ENCODE results near the gene VSIR. TPM values are rescaled to one million over a fixed set of nuclear protein-coding genes. Genes with fewer than 3 reads are reported as not detected.

VSIR gene
- total RNA-seq, 4 donors from 2014 or later, result 20.0 to 27.2 (median 21.3) TPM

DNA sequence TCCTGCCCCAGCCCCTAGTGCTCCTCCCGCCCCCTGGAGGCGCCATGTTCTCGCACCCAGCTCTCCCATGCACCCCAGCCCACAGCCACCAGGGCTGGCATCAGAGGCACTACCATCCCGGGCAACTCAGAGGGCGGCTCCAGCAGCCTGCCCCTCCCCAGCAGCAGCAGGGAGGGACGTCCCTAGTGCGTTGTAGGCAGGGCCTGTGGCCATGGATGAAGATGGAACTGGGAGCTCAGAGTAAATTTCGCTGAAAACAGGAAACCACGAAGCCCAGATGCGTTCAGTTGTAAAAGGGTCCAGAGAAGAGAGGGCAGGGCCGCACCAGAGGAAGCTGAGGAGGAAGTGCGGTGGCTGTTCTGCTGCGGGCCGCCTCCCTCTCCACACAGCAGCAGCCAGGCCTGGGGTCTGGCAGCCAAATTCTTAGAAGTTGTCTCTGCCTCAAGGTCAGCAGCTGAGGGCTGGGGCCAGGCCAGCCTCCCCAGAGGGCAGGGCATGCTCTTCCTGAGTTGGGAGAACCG is 24.6 kb downstream of the VSIR start:
- intact Hi-C loops (cut with DNase I), result no loop called here
- H3K4me3 ChIP-seq (replicated peaks in 1 of 3), result no peak overlapping the region
- peaks cover 15 to 42% of the 10 kb centered on the region in 2 donors for H3K4me1 ChIP-seq
- WGBS, 2 donors, result 55 to 58% methylated on average over 12 to 14 of the region's 15 CpGs
- H3K36me3 ChIP-seq, result peaks cover 0 to 8% of the 10 kb centered on the region in 2 donors
- H3K27ac ChIP-seq, result peak overlapping the region; percentile 39 to 53 (median 41)
- no peaks in the 10 kb centered on the region for H3K27me3 ChIP-seq
- peak; percentile 29 to 36 for DNase-seq
- no peaks in the 10 kb centered on the region for H3K9me3 ChIP-seq
- TF ChIP-seq, protein P1, sequence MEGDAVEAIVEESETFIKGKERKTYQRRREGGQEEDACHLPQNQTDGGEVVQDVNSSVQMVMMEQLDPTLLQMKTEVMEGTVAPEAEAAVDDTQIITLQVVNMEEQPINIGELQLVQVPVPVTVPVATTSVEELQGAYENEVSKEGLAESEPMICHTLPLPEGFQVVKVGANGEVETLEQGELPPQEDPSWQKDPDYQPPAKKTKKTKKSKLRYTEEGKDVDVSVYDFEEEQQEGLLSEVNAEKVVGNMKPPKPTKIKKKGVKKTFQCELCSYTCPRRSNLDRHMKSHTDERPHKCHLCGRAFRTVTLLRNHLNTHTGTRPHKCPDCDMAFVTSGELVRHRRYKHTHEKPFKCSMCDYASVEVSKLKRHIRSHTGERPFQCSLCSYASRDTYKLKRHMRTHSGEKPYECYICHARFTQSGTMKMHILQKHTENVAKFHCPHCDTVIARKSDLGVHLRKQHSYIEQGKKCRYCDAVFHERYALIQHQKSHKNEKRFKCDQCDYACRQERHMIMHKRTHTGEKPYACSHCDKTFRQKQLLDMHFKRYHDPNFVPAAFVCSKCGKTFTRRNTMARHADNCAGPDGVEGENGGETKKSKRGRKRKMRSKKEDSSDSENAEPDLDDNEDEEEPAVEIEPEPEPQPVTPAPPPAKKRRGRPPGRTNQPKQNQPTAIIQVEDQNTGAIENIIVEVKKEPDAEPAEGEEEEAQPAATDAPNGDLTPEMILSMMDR (IDR thresholded peaks at IDR 0.05), result no peak
- no peak for TF ChIP-seq POLR2A (IDR thresholded peaks at IDR 0.05)

DNA sequence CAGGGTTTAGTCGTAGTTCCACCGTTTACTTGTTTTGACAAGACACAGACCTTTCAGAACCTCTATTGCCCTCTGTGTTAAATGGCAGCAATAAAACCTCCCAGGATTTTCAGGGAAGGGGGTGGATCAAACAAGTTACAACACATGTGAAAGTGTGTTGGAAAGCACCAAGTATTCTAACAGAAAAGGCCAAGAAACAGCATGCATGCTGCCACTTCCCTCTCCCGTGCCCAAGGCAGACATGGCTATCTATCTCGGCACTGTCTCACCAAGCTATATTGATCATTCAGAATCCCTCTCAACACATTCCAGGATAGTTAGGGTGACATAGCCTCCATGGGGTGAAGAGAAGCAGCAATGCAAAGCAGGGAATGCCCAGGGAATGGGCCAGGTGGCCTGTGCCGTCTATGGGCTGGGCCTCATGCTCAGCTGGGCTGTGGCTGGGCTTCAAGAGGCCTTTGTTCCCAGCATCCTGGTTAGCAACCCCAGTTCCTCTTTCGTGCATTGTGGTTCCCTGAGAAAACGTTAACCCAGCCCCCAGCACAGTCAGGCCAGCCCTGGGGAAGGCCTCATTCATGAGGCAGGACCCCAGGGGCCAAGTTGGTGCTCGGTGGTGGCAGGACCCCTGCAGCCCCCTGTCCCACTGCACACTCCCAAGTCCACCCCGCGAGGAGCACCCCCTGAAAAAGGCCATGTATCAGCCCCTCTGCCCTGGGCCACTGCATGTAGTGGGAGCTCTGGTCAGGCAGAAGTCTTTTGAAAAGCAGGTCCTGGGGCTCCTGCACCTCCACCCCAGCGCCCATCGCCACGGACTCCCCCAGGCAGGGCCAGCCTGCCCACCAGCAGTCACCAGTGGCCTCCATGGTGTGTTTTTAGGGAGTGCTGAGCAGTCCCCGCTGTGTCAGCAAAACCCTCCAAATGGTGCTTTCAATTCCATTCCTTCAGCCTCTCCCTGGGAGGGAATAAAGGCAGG is 25.5 kb downstream of the VSIR start:
- H3K4me1 ChIP-seq, result peaks cover 15 to 42% of the 10 kb centered on the region in 2 donors
- H3K36me3 ChIP-seq, result peaks cover 0 to 8% of the 10 kb centered on the region in 2 donors
- TF ChIP-seq, protein P1 (IDR thresholded peaks at IDR 0.05), result no peak
- no peak for TF ChIP-seq POLR2A (IDR thresholded peaks at IDR 0.05)
- intact Hi-C loops (cut with DNase I), result no loop called here
- H3K27me3 ChIP-seq, result no peaks in the 10 kb centered on the region
- no peak overlapping the region for H3K4me3 ChIP-seq (replicated peaks in 1 of 3)
- no peaks in the 10 kb centered on the region for H3K9me3 ChIP-seq
- WGBS, 2 donors, result 78 to 84% methylated on average over 11 to 14 of the region's 14 CpGs
- peak overlapping the region; percentile 15 to 53 (median 41) for H3K27ac ChIP-seq
- DNase-seq, result no peak

DNA sequence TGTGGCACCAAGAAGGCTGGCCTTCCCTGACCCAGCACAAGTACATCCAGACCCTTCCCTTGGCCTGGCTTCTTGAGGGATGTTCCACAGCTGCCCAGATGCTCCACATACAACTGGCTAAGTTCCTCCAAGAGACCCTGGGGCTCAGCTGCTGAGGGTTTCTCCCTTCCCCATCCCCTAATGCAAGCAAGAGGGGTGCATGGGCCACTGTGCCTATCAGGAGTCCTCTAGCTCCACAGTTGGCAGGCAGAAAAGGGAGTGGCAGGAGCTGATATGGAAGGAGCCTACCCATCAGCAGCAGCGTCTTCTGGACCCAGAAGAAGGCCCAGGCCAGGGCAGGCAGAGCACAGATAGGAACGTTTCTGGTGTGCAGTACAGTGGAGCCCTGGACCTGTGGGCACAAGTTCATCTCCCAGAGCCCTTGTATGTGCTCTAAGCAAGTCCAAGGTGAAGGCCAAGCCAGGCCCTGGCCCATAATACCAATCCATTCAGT is 26.2 kb downstream of the VSIR start:
- peak overlapping the region; percentile 35 to 53 (median 41) for H3K27ac ChIP-seq
- H3K9me3 ChIP-seq, result no peaks in the 10 kb centered on the region
- 81% methylated on average over 2 of the region's 2 CpGs; no CpG with 5 or more reads in 1 of the 2 donors for WGBS, 2 donors
- no peak for DNase-seq
- no peak for TF ChIP-seq POLR2A (IDR thresholded peaks at IDR 0.05)
- TF ChIP-seq, protein P1 (IDR thresholded peaks at IDR 0.05), result no peak
- H3K27me3 ChIP-seq, result no peaks in the 10 kb centered on the region
- no peak overlapping the region for H3K4me3 ChIP-seq (replicated peaks in 1 of 3)
- H3K4me1 ChIP-seq, result peaks cover 15 to 42% of the 10 kb centered on the region in 2 donors
- H3K36me3 ChIP-seq, result peaks cover 0 to 8% of the 10 kb centered on the region in 2 donors
- intact Hi-C loops (cut with DNase I), result no loop called here

DNA sequence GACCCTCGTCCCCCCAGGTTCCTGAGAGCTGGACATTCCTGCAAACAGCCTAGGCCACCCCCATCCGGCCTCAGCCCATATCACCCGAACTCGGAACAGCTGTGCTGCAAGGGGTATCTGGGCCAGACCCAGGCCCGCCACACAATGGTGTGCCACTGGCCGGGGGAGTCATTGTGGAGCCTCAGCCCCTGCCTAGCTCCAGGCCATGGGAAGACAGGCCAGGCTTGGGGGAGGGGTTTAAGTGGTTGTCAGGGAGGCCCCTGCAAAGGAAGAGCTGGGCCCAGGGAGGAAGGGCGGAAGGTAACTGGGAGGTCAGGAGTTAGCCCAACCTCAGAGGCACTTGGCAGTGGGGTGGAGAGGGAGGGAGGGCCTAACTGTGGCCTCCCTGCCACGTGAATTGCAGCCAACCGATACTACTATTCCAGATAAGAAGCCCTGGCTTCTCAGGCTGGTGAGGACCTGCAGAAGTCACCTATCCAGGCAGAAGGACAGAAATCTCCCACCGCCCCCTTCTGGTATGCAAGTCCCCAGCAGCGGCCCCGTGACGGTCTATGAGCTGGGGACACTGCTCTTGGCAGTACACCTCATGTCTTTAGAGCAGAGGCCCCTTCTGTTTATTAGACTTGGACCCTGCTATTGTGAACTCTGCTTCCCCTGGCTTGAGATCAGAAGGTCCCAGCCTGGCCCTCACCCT is 26.8 kb downstream of the VSIR start:
- H3K4me1 ChIP-seq, result peaks cover 15 to 42% of the 10 kb centered on the region in 2 donors

More for the DNA sequence above, 26.8 kb downstream of the VSIR start:
- Histone ChIP-seq H3K27ac (peak overlapping the region; percentile 35 to 53 (median 41)), H3K36me3 (peaks cover 0 to 4% of the 10 kb centered on the region in 2 donors), H3K27me3 (no peaks in the 10 kb centered on the region), H3K4me3 (replicated peaks in 1 of 3) (no peak overlapping the region), H3K9me3 (no peaks in the 10 kb centered on the region)
- DNase-seq, result peak; percentile 61 to 62
- 50 to 57% methylated on average over 12 to 13 of the region's 13 CpGs for WGBS, 2 donors
- TF ChIP-seq POLR2A (IDR thresholded peaks at IDR 0.05), result no peak
- TF ChIP-seq, protein P1 (IDR thresholded peaks at IDR 0.05), result peak in 2 of 6 experiments; percentile 13 to 19
- intact Hi-C loops (cut with DNase I), result no loop called here
